ENCODE results near the gene MYO1B. TPM values are rescaled to one million over a fixed set of nuclear protein-coding genes. Genes with fewer than 3 reads are reported as not detected.

MYO1B gene
- total and polyA plus RNA-seq, 2 of the 8 experiments (the other 6 are each of a cell fraction or from before 2014, with no cell fraction given), result 15.5 to 61.2 TPM

DNA sequence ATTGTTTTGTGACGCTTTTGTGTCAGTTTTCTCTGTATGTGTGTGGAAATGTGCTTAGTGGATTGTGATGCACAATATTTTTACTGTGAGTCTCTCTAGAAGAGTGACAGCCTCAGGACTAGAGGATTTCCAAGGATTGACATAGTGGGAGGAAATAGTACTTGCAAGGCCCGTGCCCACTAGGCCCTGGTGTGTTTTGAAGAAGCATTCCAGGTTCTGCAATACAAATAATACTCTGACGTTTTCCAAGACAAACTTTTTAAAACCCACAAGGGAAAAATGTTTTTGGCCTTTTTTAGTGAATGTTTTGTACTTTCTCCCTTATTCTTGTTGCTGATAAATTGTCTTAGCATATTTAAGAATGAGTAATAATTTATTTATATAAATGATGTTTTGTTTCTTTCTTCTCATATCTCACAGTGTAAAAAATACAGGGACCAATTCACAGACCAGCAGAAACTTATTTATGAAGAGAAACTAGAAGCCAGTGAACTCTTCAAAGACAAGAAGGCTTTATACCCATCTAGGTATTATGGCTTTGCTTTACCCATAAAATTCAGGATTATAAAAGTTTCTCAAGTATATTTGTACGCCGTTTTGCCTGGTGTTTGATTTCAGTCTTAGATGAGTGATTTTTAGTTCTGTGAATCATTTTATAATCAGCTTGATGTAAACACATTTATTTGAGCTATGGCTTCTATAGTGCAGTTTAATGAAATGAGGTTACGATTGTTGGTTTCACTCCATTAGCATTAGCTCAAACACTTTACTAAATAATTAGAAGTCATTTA, 165.6 kb downstream of the MYO1B start:
- no peak for FAIRE-seq
- H2BK20ac ChIP-seq (ENCODE audit: low read length), result no peak overlapping the region

More for the DNA sequence above, 165.6 kb downstream of the MYO1B start:
- H2BK120ac ChIP-seq (replicated peaks; ENCODE audit: low read depth, low read length), result no peak overlapping the region
- no peak overlapping the region for H2BK5ac ChIP-seq (ENCODE audit: low read depth, low read length)
- 89% methylated on average over 6 of the region's 6 CpGs; no CpG with 5 or more reads in 1 of the 2 experiments for WGBS, 2 experiments (ENCODE audit: extremely low coverage in 1 of 2, insufficient coverage in 1 of 2, insufficient read length in 1 of 2, insufficient replicate concordance in 2 of 2, low coverage in 1 of 2, low lambda C conversion rate in 2 of 2, missing lambda C conversion rate in 1 of 2)
- no peak overlapping the region for H4K91ac ChIP-seq (replicated peaks; ENCODE audit: insufficient read length, low read length)
- no peak overlapping the region for H3K27ac ChIP-seq (ENCODE audit: low read depth, low read length)
- H3K27me3 ChIP-seq (replicated peaks in 1 of 4; ENCODE audit: control insufficient read depth in 3 of 4, extremely low read depth in 1 of 4, insufficient read depth in 3 of 4, low read length in 3 of 4), result no peaks in the 10 kb centered on the region; a peak in 1 of 7 replicates
- no peak overlapping the region for H3K18ac ChIP-seq (ENCODE audit: extremely low read depth, low read length)
- no peaks in the 10 kb centered on the region for H3K9me3 ChIP-seq (ENCODE audit: insufficient read depth in 2 of 2, low read depth in 1 of 2, low read length in 1 of 2)
- no peak overlapping the region for H3K4ac ChIP-seq (replicated peaks; ENCODE audit: insufficient read length, low read depth, low read length)
- H3K79me2 ChIP-seq (ENCODE audit: control insufficient read depth in 1 of 2, insufficient read depth in 2 of 2, low read length in 2 of 2), result no peaks in the 10 kb centered on the region
- H3K56ac ChIP-seq (replicated peaks; ENCODE audit: insufficient read length, low read depth, low read length), result no peak overlapping the region
- no peak overlapping the region for H3K14ac ChIP-seq (ENCODE audit: insufficient read length)
- CTCF ChIA-PET (ENCODE audit: partially characterized antibody), result interaction anchor here (0.6 kb wide), 1 partner anchor 107 kb away, joined by 3 read pairs; no protein-coding TSS in a partner anchor
- H3K23ac ChIP-seq (ENCODE audit: insufficient read length), result no peak overlapping the region
- TF ChIP-seq SRF (IDR thresholded peaks at IDR 0.05; ENCODE audit: low read depth, low read length), result no peak
- no peak for TF ChIP-seq JUN (IDR thresholded peaks at IDR 0.05; ENCODE audit: low read depth, low read length)
- TF ChIP-seq MAFK (IDR thresholded peaks at IDR 0.05; ENCODE audit: low read depth, low read length), result no peak
- no peak for TF ChIP-seq CTCF (IDR thresholded peaks at IDR 0.05; ENCODE audit: control extremely low read depth in 1 of 3, insufficient read depth in 1 of 3, low read depth in 1 of 3, low read length in 3 of 3)
- TF ChIP-seq NRF1 (IDR thresholded peaks at IDR 0.05; ENCODE audit: low read depth, low read length), result no peak
- TF ChIP-seq RXRA (IDR thresholded peaks at IDR 0.05; ENCODE audit: insufficient read depth, low read depth, low read length), result no peak
- TF ChIP-seq EP300 (IDR thresholded peaks at IDR 0.05; ENCODE audit: borderline replicate concordance in 1 of 2, low read depth in 2 of 2, low read length in 2 of 2), result no peak
- H4K20me1 ChIP-seq (replicated peaks in 1 of 2; ENCODE audit: control insufficient read depth in 1 of 2, insufficient read depth in 2 of 2, low read length in 2 of 2), result no peaks in the 10 kb centered on the region
- H3K4me3 ChIP-seq (ENCODE audit: extremely low read depth in 1 of 4, insufficient read depth in 2 of 4, low read depth in 3 of 4, low read length in 4 of 4), result no peak overlapping the region
- H2AK5ac ChIP-seq (ENCODE audit: low read depth, low read length), result no peak overlapping the region
- DNase-seq (ENCODE audit: low read depth in 1 of 2, low spot score in 2 of 2), result no peak
- POLR2A ChIA-PET (ENCODE audit: partially characterized antibody), result no interaction called here
- H3K79me1 ChIP-seq (ENCODE audit: low read depth, low read length), result no peaks in the 10 kb centered on the region
- H3K9ac ChIP-seq (replicated peaks in 1 of 4; ENCODE audit: extremely low read depth in 1 of 4, low read depth in 3 of 4, low read length in 3 of 4), result no peak overlapping the region
- H2AFZ ChIP-seq (ENCODE audit: low read length), result no peak overlapping the region
- no peak overlapping the region for H4K8ac ChIP-seq (ENCODE audit: extremely low read depth, insufficient read depth, low read length)
- no peak overlapping the region for H2BK15ac ChIP-seq (ENCODE audit: low read length)
- no peak overlapping the region for H2BK12ac ChIP-seq (ENCODE audit: low read depth, low read length)
- no peaks in the 10 kb centered on the region for H3K23me2 ChIP-seq (ENCODE audit: low read depth, low read length)
- H3K4me1 ChIP-seq (replicated peaks in 1 of 4; ENCODE audit: control insufficient read depth in 3 of 4, insufficient read depth in 4 of 4, low read length in 3 of 4), result no peaks in the 10 kb centered on the region
- no peak overlapping the region for H4K5ac ChIP-seq (ENCODE audit: insufficient read length, low read depth, low read length)
- H3K36me3 ChIP-seq (ENCODE audit: control insufficient read depth in 2 of 4, insufficient read depth in 4 of 4, low read length in 3 of 4), result peaks cover 8 to 63% (median 30%) of the 10 kb centered on the region in 4 experiments
- no peak overlapping the region for H3K4me2 ChIP-seq (ENCODE audit: insufficient read depth in 1 of 2, low read depth in 2 of 2, low read length in 2 of 2)

Measured in H1 (cell line).